SK-N-SH (cell line): Measurements from ENCODE around the gene LOC101059915.

Experiments
- CTCF ChIA-PET: fragments of 300-600, 350-600 bp; formaldehyde crosslinking; extraction: SDS; loops from one replicate; lab custom pipeline; 2021; lab: Yijun Ruan, JAX
- POLR2A ChIA-PET: fragments of 350-600 bp; sonication (Branson Sonifier 250); formaldehyde crosslinking; extraction: SDS; loops from one replicate; lab custom pipeline; 2020; ENCODE audit warnings: antibody characterized with exemption, inconsistent platforms; lab: Yijun Ruan, JAX
- DNase-seq: peaks from one replicate; pipeline ENCODE4 v3.0.0; 2012
- H2AFZ ChIP-seq: fragments of 200-600 bp; sonication (generic); 2 replicates; pipeline ENCODE4 v1.8.1; 2016; ENCODE audit warnings: antibody characterized with exemption, mild to moderate bottlenecking, low read depth
- H3F3A ChIP-seq: fragments of 200-600 bp; sonication (generic); replicated peaks from 2 replicates; pipeline ENCODE3; 2016; ENCODE audit warnings: antibody characterized with exemption, mild to moderate bottlenecking; ENCODE audit not compliant: insufficient read depth
- H3K27ac ChIP-seq, 2 experiments: fragments of 200-500 bp in 1 of 2; fragments of 200-600 bp in 1 of 2; sonication (Bioruptor generic) in 1 of 2; sonication (generic), shearing (Covaris generic) in 1 of 2; 2 replicates each; pipeline versions ENCODE4 v1.5.1 to v1.6.1; 2014 to 2016; ENCODE audit warnings: low read depth in 2 of 2, inconsistent platforms in 1 of 2, low read length in 1 of 2, mild to moderate bottlenecking in 1 of 2, mixed read lengths in 1 of 2
- H3K27me3 ChIP-seq: fragments of 200-600 bp; sonication (generic), shearing (Covaris generic); 2 replicates; pipeline ENCODE4 v1.6.1; 2016; ENCODE audit warnings: mixed run types; ENCODE audit not compliant: insufficient read depth
- H3K36me3 ChIP-seq, 2 experiments: fragments of 200-500 bp in 1 of 2; fragments of 200-600 bp in 1 of 2; sonication (Bioruptor generic) in 1 of 2; sonication (generic) in 1 of 2; replicated peaks in 1 of 2; 2 replicates each; pipeline versions ENCODE3 to v1.5.1; 2014 to 2016; ENCODE audit warnings: low read length in 1 of 2, mild to moderate bottlenecking in 1 of 2; ENCODE audit not compliant: insufficient read depth in 2 of 2, control insufficient read depth in 1 of 2
- H3K4me1 ChIP-seq, 2 experiments: fragments of 200-500 bp in 1 of 2; fragments of 200-600 bp in 1 of 2; sonication (Bioruptor generic) in 1 of 2; sonication (generic), shearing (Covaris generic) in 1 of 2; 2 replicates each; pipeline versions ENCODE4 v1.5.1 to v1.6.1; 2014 to 2016; ENCODE audit warnings: low read depth in 1 of 2, low read length in 1 of 2, mixed run types in 1 of 2; ENCODE audit not compliant: insufficient read depth in 2 of 2, control insufficient read depth in 1 of 2
- H3K4me2 ChIP-seq: fragments of 200-600 bp; sonication (generic), shearing (Covaris generic); 2 replicates; pipeline ENCODE4 v1.6.1; 2017; ENCODE audit warnings: mixed run types
- H3K4me3 ChIP-seq, 2 experiments: fragments of 200-500 bp in 1 of 2; fragments of 200-600 bp in 1 of 2; sonication (Bioruptor generic) in 1 of 2; sonication (generic), shearing (Covaris generic) in 1 of 2; 2 replicates each; pipeline versions ENCODE4 v1.5.1 to v1.8.1; 2014 to 2016; ENCODE audit warnings: low read depth in 2 of 2, inconsistent platforms in 1 of 2, low read length in 1 of 2, mild to moderate bottlenecking in 1 of 2, mixed read lengths in 1 of 2, moderate library complexity in 1 of 2
- H3K79me2 ChIP-seq: fragments of 200-600 bp; sonication (generic); 2 replicates; pipeline ENCODE4 v1.8.1; 2017; ENCODE audit warnings: mild to moderate bottlenecking; ENCODE audit not compliant: insufficient read depth
- H3K9ac ChIP-seq: fragments of 200-600 bp; sonication (generic); 2 replicates; pipeline ENCODE4 v1.6.1; 2017; ENCODE audit warnings: mixed run types
- H3K9me2 ChIP-seq: fragments of 200-600 bp; sonication (generic); 2 replicates; pipeline ENCODE4 v1.6.1; 2017; ENCODE audit warnings: mixed run types
- H3K9me3 ChIP-seq: fragments of 200-600 bp; sonication (generic); 2 replicates; pipeline ENCODE4 v1.6.1; 2017; ENCODE audit warnings: mixed run types, mild to moderate bottlenecking, moderate library complexity
- H4K20me1 ChIP-seq: fragments of 200-600 bp; sonication (generic); 2 replicates; pipeline ENCODE4 v1.6.1; 2017; ENCODE audit warnings: mild to moderate bottlenecking, mixed run types; ENCODE audit not compliant: insufficient read depth
- CHD2 ChIP-seq: fragments of 150-350 bp; IDR thresholded peaks from 2 replicates; pipeline ENCODE4 v1.6.1; 2018; ENCODE audit warnings: low read length; ENCODE audit not compliant: partially characterized antibody
- CTCF ChIP-seq: fragments of 200-600 bp; sonication (generic); IDR thresholded peaks from 2 replicates; pipeline ENCODE4 v1.6.1; 2017; ENCODE audit warnings: antibody characterized with exemption, mild to moderate bottlenecking, moderate library complexity
- ELF1 ChIP-seq: IDR thresholded peaks from 2 replicates; pipeline ENCODE4 v1.4.0; 2012
- EP300 ChIP-seq, 2 experiments: IDR thresholded peaks; 2 replicates each; pipeline versions ENCODE4 v1.4.0 to v1.6.1; 2012; ENCODE audit warnings: borderline replicate concordance in 1 of 2, low read depth in 1 of 2, low read length in 1 of 2
- EZH2phosphoT487 ChIP-seq: fragments of 200-600 bp; sonication (generic); IDR thresholded peaks from 2 replicates; pipeline ENCODE4 v1.6.1; 2017; ENCODE audit warnings: low read depth, mixed run types, mild to moderate bottlenecking, antibody characterized with exemption, moderate library complexity, borderline replicate concordance
- FOXM1 ChIP-seq: IDR thresholded peaks from 2 replicates; pipeline ENCODE4 v1.4.0; 2012; ENCODE audit warnings: low read depth, mild to moderate bottlenecking
- GABPA ChIP-seq: IDR thresholded peaks from 2 replicates; pipeline ENCODE4 v1.4.0; 2012; ENCODE audit warnings: low read depth, mild to moderate bottlenecking
- GATA2 ChIP-seq: sonication (generic); formaldehyde crosslinking; IDR thresholded peaks from 2 replicates; pipeline ENCODE4 v1.5.0; 2020; ENCODE audit warnings: mild to moderate bottlenecking, missing genetic modification reagents
- MAX ChIP-seq: IDR thresholded peaks from 2 replicates; pipeline ENCODE4 v1.4.0; 2012; ENCODE audit warnings: low read depth
- MEF2A ChIP-seq: IDR thresholded peaks from 2 replicates; pipeline ENCODE4 v1.4.0; 2012; ENCODE audit warnings: low read depth, borderline replicate concordance
- MXI1 ChIP-seq: IDR thresholded peaks from 2 replicates; pipeline ENCODE4 v1.6.1; 2012; ENCODE audit warnings: mild to moderate bottlenecking, low read depth, low read length, improper control_type of control experiment
- NRF1 ChIP-seq: IDR thresholded peaks from 2 replicates; pipeline ENCODE4 v1.6.1; 2012; ENCODE audit warnings: low read depth, mild to moderate bottlenecking, low read length
- PBX3 ChIP-seq: IDR thresholded peaks from 2 replicates; pipeline ENCODE4; 2012
- POLR2AphosphoS5 ChIP-seq: IDR thresholded peaks from 2 replicates; pipeline ENCODE4 v1.6.1; 2012; ENCODE audit warnings: low read depth, low read length
- RAD21 ChIP-seq: IDR thresholded peaks from 2 replicates; pipeline ENCODE4 v1.6.1; 2012; ENCODE audit warnings: mild to moderate bottlenecking, low read length
- RXRA ChIP-seq: IDR thresholded peaks from 2 replicates; pipeline ENCODE4 v1.4.0; 2012; ENCODE audit warnings: low read depth, mild to moderate bottlenecking, borderline replicate concordance
- SIN3A ChIP-seq: IDR thresholded peaks from 2 replicates; pipeline ENCODE4 v1.6.1; 2012; ENCODE audit warnings: low read depth, mild to moderate bottlenecking, low read length, moderate library complexity, borderline replicate concordance
- TAF1 ChIP-seq: IDR thresholded peaks from 2 replicates; pipeline ENCODE4 v1.6.1; 2012; ENCODE audit warnings: low read depth, mild to moderate bottlenecking, low read length, moderate library complexity, borderline replicate concordance
- TCF12 ChIP-seq: IDR thresholded peaks from 2 replicates; pipeline ENCODE4 v1.4.0; 2012
- ZBTB33 ChIP-seq: IDR thresholded peaks from 2 replicates; pipeline ENCODE4 v1.4.0; 2012; ENCODE audit warnings: low read depth, borderline replicate concordance
- WGBS: methylation state at CpG from one replicate; pipeline ENCODE4 v1.1.6; 2017; ENCODE audit warnings: low lambda C conversion rate; 5-methylcytosine and 5-hydroxymethylcytosine counted together

LOC101059915 gene

GRCh38 chrX:71622576-71623450 lies 44.5 kb upstream of the LOC101059915 start:
- Histone ChIP-seq H2AFZ (no peak overlapping the region), H3K36me3 (no peaks in the 10 kb centered on the region), H3K4me1 (no peaks in the 10 kb centered on the region), H3K27me3 (no peaks in the 10 kb centered on the region; the same call in 1 of the 2 replicates), H3K9ac (no peak overlapping the region), H3K27ac (no peak overlapping the region), H3K4me3 (no peak overlapping the region), H3K79me2 (no peaks in the 10 kb centered on the region)
- 41% methylated on average over 8 of the region's 13 CpGs for WGBS
- ChIA-PET CTCF (no interaction called here), POLR2A (no interaction called here)
- DNase-seq: peak; percentile 35
- TF ChIP-seq MEF2A (no peak), GABPA (no peak), CTCF (0 out of 2 replicates have a peak, but pooled peaks have one; percentile 11), GATA2 (CRISPR knock-in tag) (no peak)
- TF ChIP-seq, all 33 proteins: peak for 1
- H3K4me2 ChIP-seq: no peak overlapping the region
- H4K20me1 ChIP-seq: no peaks in the 10 kb centered on the region
- H3F3A ChIP-seq: no peaks in the 10 kb centered on the region
- no peaks in the 10 kb centered on the region for H3K9me2 ChIP-seq
- H3K9me3 ChIP-seq: no peaks in the 10 kb centered on the region

GRCh38 chrX:71623714-71624113 lies 43.6 kb upstream of the LOC101059915 start:
- H3K79me2 ChIP-seq: no peaks in the 10 kb centered on the region
- H3F3A ChIP-seq: no peaks in the 10 kb centered on the region
- no peaks in the 10 kb centered on the region for H3K9me3 ChIP-seq
- H3K27ac ChIP-seq: no peak overlapping the region
- no peak overlapping the region for H3K4me3 ChIP-seq
- H3K9ac ChIP-seq: no peak overlapping the region
- no peaks in the 10 kb centered on the region for H3K36me3 ChIP-seq
- POLR2A ChIA-PET: no interaction called here
- CTCF ChIA-PET: no interaction called here
- H4K20me1 ChIP-seq: no peaks in the 10 kb centered on the region
- no peak for TF ChIP-seq RAD21
- no peak for TF ChIP-seq MAX
- no peak for TF ChIP-seq SIN3A
- TF ChIP-seq POLR2AphosphoS5: no peak
- no peak for TF ChIP-seq EZH2phosphoT487
- TF ChIP-seq EP300 (IDR thresholded peaks at IDR 0.05; ENCODE audit: borderline replicate concordance in 1 of 2, low read depth in 1 of 2, low read length in 1 of 2): no peak
- TF ChIP-seq RXRA: no peak
- no peak for TF ChIP-seq PBX3
- TF ChIP-seq NRF1: no peak
- no peak for TF ChIP-seq ZBTB33
- TF ChIP-seq TAF1: no peak
- no peak for TF ChIP-seq GABPA
- no peak for TF ChIP-seq CTCF
- TF ChIP-seq ELF1: no peak
- no peak for TF ChIP-seq MXI1
- TF ChIP-seq FOXM1: no peak
- TF ChIP-seq TCF12: no peak
- no peak for TF ChIP-seq CHD2
- 29% methylated on average over 1 of the region's 3 CpGs for WGBS
- H3K27me3 ChIP-seq: no peaks in the 10 kb centered on the region; the same call in 1 of the 2 replicates
- no peaks in the 10 kb centered on the region for H3K9me2 ChIP-seq
- H3K4me1 ChIP-seq: no peaks in the 10 kb centered on the region
- DNase-seq: no peak
- no peak overlapping the region for H3K4me2 ChIP-seq
- no peak overlapping the region for H2AFZ ChIP-seq
